ENCODE results near the gene RAMACL. TPM values are rescaled to one million over a fixed set of nuclear protein-coding genes. Genes with fewer than 3 reads are reported as not detected.
A peak's percentile ranks its signal among the peaks of the same experiment; 100 is the strongest.

The RAMACL gene
- total RNA-seq, 1 experiment from 2014 or later: 0.28 TPM

DNA sequence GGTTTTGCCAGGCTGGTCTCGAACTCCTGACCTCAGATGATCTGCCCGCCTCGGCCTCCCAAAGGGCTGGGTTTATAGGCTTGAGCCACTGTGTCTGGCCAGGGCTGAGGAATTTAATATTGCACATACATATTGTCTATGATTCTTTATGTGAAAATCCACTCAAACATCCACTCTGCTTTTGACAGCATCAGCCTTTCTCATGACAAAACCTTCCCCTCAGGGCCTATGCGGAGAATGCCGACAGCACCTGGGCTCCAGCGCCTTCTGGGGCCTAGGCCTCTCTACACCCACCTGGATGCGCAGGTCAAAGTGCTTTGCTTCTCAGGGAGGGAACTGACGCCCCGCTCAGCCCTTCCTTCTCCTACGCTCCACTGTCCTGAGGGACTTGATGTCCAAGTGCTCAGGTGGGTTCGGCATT is 5.4 kb downstream of the RAMACL start:
- no peak overlapping the region for H3K56ac ChIP-seq (ENCODE audit: insufficient read length, low read depth, low read length)
- H2BK15ac ChIP-seq (ENCODE audit: low read depth, low read length): no peak overlapping the region
- WGBS (ENCODE audit: extremely low coverage, insufficient read length, low lambda C conversion rate): no CpG with 5 or more reads among the region's 11 CpGs
- peaks cover 7 to 10% of the 10 kb centered on the region in 2 experiments; a peak in 3 of 4 replicates for H3K4me1 Mint-ChIP-seq
- no peak overlapping the region for H2BK5ac ChIP-seq (ENCODE audit: insufficient read length, low read length)
- H3K4me2 ChIP-seq (ENCODE audit: insufficient read depth, insufficient read length, low read length): no peak overlapping the region
- no peak overlapping the region for H3K14ac ChIP-seq (ENCODE audit: insufficient read depth, low read length)
- no peaks in the 10 kb centered on the region for H3K79me1 ChIP-seq (ENCODE audit: insufficient read depth, low read depth, low read length, poor library complexity, severe bottlenecking)
- no peaks in the 10 kb centered on the region for H3K9me3 ChIP-seq (ENCODE audit: control insufficient read depth, low read depth, low read length)
- no peak overlapping the region for H3K4ac ChIP-seq (ENCODE audit: low read depth, low read length)
- no peak overlapping the region for H3K4me3 Mint-ChIP-seq
- H3K9me3 Mint-ChIP-seq: peaks cover 18 to 24% of the 10 kb centered on the region in 2 experiments
- no peak overlapping the region for H2AK5ac ChIP-seq (ENCODE audit: insufficient read length, low read length)
- no peak overlapping the region for H3K27ac Mint-ChIP-seq
- H3K36me3 Mint-ChIP-seq (ENCODE audit: insufficient read depth in 1 of 3, low read depth in 3 of 3): peaks cover 18 to 21% (median 20%) of the 10 kb centered on the region in 3 experiments
- H3K18ac ChIP-seq (ENCODE audit: insufficient read length, low read depth, low read length): no peak overlapping the region
- no peak overlapping the region for H3K27ac ChIP-seq (ENCODE audit: insufficient read length, low read depth, low read length)
- no peaks in the 10 kb centered on the region for H3K23me2 ChIP-seq (ENCODE audit: insufficient read length, low read depth, low read length, poor library complexity, severe bottlenecking)
- H3K23ac ChIP-seq (ENCODE audit: insufficient read length, low read depth, low read length): no peak overlapping the region
- H4K5ac ChIP-seq (ENCODE audit: insufficient read length, low read depth, low read length): no peak overlapping the region
- no peaks in the 10 kb centered on the region for H4K20me1 ChIP-seq (ENCODE audit: control insufficient read depth, insufficient read depth, insufficient read length)
- H3K27me3 Mint-ChIP-seq (ENCODE audit: low read depth): no peaks in the 10 kb centered on the region
- H3K9ac ChIP-seq (ENCODE audit: extremely low read depth, insufficient read length, low read length): no peak overlapping the region
- no peak for TF ChIP-seq CTCF (conservative IDR thresholded peaks at IDR 0.05)
- no peak overlapping the region for H4K8ac ChIP-seq (replicated peaks; ENCODE audit: insufficient read length, low read depth, low read length)
- H2AFZ ChIP-seq (ENCODE audit: low read length): no peak overlapping the region
- no peak overlapping the region for H4K91ac ChIP-seq (ENCODE audit: insufficient read length, low read depth, low read length)
- no peaks in the 10 kb centered on the region for H3K79me2 ChIP-seq (ENCODE audit: insufficient read depth, low read length)
- peak; percentile 24 for DNase-seq
- H3K4me1 ChIP-seq (ENCODE audit: insufficient read depth, low read length): peaks cover 3% of the 10 kb centered on the region; the same call in 1 of the 2 replicates
- no peaks in the 10 kb centered on the region for H3K27me3 ChIP-seq (ENCODE audit: insufficient read depth, low read length)
- no peak overlapping the region for H3T11ph ChIP-seq (ENCODE audit: low read length)
- no peak overlapping the region for H2BK12ac ChIP-seq (ENCODE audit: insufficient read length, low read depth, low read length)
- no peak overlapping the region for H2BK20ac ChIP-seq (ENCODE audit: low read depth, low read length, poor library complexity, severe bottlenecking)
- H2BK120ac ChIP-seq (ENCODE audit: low read depth, low read length, poor library complexity, severe bottlenecking): no peak overlapping the region

All from H9 (cell line).